IgD-negative memory B cell (primary cell): ENCODE results near the gene NELL1. TPM values are rescaled to one million over a fixed set of nuclear protein-coding genes. Genes with fewer than 3 reads are reported as not detected.

ENCODE experiments used
- H3K27ac Mint-ChIP-seq, 3 donors: one replicate each; pipeline ENCODE4 v1.8.0; 2020 to 2022; ENCODE audit warnings: mild to moderate bottlenecking in 3 of 3, mixed read lengths in 3 of 3, moderate library complexity in 1 of 3
- H3K27me3 Mint-ChIP-seq: one replicate; pipeline ENCODE4 v1.8.0; 2021; ENCODE audit warnings: mixed read lengths
- H3K36me3 Mint-ChIP-seq: one replicate; pipeline ENCODE4 v1.8.0; 2020; ENCODE audit warnings: mild to moderate bottlenecking, mixed read lengths
- H3K4me1 Mint-ChIP-seq, 3 donors: one replicate each; pipeline ENCODE4 v1.8.0; 2020 to 2022; ENCODE audit warnings: mixed read lengths in 3 of 3, mild to moderate bottlenecking in 1 of 3
- H3K4me3 Mint-ChIP-seq, 4 donors: one replicate each; pipeline ENCODE4 v1.8.0; 2020 to 2022; ENCODE audit warnings: mild to moderate bottlenecking in 4 of 4, mixed read lengths in 4 of 4, moderate library complexity in 3 of 4
- H3K9me3 Mint-ChIP-seq, 3 donors: one replicate each; pipeline ENCODE4 v1.8.0; 2020 to 2021; ENCODE audit warnings: mixed read lengths in 3 of 3, mild to moderate bottlenecking in 1 of 3
- polyA plus RNA-seq: library from polyadenylated mRNA; unstranded; fragments of 300-500 nt; fragmentation: Illumina TruSeq; gene quantifications from one replicate; pipeline ENCODE4 v1.2.3, GENCODE V29; 2021

Gene NELL1
- polyA plus RNA-seq, 1 donor from 2014 or later: not detected

DNA sequence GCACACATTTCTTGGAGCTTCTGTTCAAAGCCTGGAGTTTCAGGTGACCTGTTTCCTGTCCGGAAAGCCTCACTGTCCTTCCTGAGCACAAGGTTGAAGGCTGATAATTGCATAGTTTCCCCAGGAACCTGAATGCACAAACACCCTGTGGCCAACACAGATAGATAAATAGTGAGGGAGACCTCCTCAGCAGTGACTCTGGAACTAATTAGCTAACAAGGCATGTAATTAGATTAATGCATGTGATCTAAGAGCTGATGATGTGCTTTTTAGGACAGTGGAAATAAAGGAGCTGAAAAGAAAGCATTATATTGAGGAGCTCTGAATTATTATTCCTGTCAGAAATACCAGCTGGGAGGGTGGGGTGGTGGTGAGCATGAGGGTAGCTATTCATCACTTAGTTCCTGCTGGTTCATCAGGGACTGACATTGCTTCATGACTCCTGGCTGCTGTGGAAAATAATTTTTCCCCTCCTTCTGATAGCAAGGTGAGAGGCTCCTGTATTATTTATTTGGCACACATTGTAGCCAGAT, 101.1 kb downstream of the NELL1 start:
- H3K27me3 Mint-ChIP-seq: no peaks in the 10 kb centered on the region
- no peak overlapping the region for H3K4me3 Mint-ChIP-seq
- no peaks in the 10 kb centered on the region for H3K4me1 Mint-ChIP-seq
- no peaks in the 10 kb centered on the region for H3K36me3 Mint-ChIP-seq
- H3K9me3 Mint-ChIP-seq: peaks cover 0 to 2% (median 0%) of the 10 kb centered on the region in 3 donors
- H3K27ac Mint-ChIP-seq: no peak overlapping the region

GRCh38 chr11:20771026-20771425, 101.6 kb downstream of the NELL1 start:
- H3K36me3 Mint-ChIP-seq: no peaks in the 10 kb centered on the region
- no peak overlapping the region for H3K4me3 Mint-ChIP-seq
- H3K9me3 Mint-ChIP-seq: peaks cover 0 to 2% (median 0%) of the 10 kb centered on the region in 3 donors
- H3K27ac Mint-ChIP-seq: no peak overlapping the region
- H3K4me1 Mint-ChIP-seq: no peaks in the 10 kb centered on the region
- no peaks in the 10 kb centered on the region for H3K27me3 Mint-ChIP-seq

DNA sequence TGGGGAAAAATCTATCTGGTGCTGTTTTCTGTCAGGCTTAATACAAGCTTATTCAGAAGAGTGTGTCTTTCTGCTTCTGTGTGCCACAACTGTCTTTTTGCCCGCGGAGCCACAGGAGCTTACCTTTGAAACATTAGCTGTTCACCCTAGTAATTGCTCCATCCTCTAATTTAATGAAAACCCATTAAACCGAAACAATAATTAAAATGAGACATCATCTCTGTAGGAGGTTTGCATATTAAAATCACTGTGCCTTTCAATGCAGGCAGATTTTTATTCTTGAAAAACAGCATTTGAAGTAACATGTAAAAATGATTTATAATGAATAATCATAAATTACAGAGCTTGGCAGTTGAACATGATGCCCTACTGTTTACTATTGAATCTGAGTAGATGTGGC, 102.3 kb downstream of the NELL1 start:
- Mint-ChIP-seq H3K27me3 (no peaks in the 10 kb centered on the region), H3K9me3 (peaks cover 0 to 3% (median 2%) of the 10 kb centered on the region in 3 donors), H3K4me1 (no peaks in the 10 kb centered on the region), H3K27ac (no peak overlapping the region), H3K36me3 (no peaks in the 10 kb centered on the region), H3K4me3 (no peak overlapping the region)

DNA sequence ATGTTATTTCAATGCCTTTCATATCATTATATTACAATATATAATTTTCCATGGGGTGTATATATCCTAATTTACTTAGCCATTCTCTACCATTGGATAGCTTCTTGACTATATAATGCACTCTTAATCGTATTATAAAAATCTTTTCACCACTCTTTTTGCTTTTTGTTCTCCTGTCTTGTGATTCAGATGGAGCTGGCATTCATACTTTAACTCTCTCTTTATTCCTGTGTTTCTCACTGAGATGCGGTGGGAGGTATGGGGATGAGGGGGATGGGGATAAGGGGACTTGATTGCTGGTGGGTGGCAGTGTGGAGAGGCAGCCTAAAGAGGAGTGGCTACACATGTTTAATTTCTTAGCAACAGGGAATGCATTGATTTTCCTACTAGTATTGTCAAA, 105.9 kb downstream of the NELL1 start:
- H3K27me3 Mint-ChIP-seq: no peaks in the 10 kb centered on the region
- H3K27ac Mint-ChIP-seq: no peak overlapping the region
- no peaks in the 10 kb centered on the region for H3K36me3 Mint-ChIP-seq
- H3K4me1 Mint-ChIP-seq: no peaks in the 10 kb centered on the region
- H3K4me3 Mint-ChIP-seq: no peak overlapping the region
- peaks cover 2 to 11% (median 3%) of the 10 kb centered on the region in 3 donors for H3K9me3 Mint-ChIP-seq

DNA sequence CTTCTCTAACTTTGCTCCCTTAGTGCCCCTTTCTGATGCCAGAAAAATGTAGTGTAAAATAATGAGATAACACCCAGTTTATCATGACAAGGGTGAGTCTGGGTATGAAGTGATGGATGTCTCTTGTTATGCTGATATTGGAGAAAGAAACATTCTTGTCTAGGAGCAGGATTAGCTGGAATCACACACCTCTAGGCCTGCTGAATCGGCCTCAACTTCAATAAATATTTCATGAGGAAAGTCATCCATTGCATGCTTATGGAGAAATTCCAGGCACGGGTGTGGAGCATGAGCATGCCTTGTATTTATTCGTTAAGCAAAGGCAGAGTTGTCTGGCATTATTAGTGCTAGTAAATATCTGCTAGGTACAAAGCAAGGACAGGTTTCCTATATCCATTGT, 113.4 kb downstream of the NELL1 start:
- Mint-ChIP-seq H3K4me3 (no peak overlapping the region), H3K27ac (no peak overlapping the region), H3K9me3 (peaks cover 7 to 24% (median 7%) of the 10 kb centered on the region in 3 donors), H3K27me3 (no peaks in the 10 kb centered on the region), H3K36me3 (no peaks in the 10 kb centered on the region), H3K4me1 (no peaks in the 10 kb centered on the region)

DNA sequence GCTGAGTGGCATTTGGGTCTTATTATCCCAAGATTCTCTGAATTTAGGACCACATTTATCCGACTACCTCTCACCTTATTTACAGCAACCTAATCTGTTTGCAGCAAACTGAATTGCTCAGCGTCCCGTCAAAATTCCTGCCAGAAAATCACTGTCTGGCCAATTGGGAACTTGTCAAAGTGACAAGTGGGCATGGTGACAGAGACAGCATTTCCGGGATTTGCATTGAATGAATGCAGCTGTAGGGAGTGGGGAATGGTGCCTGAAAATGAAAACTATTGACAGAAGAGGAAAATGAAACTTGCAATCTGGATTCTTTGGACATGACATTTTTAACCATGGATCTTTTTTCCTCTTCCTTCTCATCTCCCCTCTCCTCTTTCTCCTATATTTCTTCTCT, 113.8 kb downstream of the NELL1 start:
- H3K4me1 Mint-ChIP-seq: no peaks in the 10 kb centered on the region
- H3K9me3 Mint-ChIP-seq: peaks cover 7 to 21% (median 7%) of the 10 kb centered on the region in 3 donors
- no peak overlapping the region for H3K4me3 Mint-ChIP-seq
- no peaks in the 10 kb centered on the region for H3K27me3 Mint-ChIP-seq
- H3K36me3 Mint-ChIP-seq: no peaks in the 10 kb centered on the region
- no peak overlapping the region for H3K27ac Mint-ChIP-seq

DNA sequence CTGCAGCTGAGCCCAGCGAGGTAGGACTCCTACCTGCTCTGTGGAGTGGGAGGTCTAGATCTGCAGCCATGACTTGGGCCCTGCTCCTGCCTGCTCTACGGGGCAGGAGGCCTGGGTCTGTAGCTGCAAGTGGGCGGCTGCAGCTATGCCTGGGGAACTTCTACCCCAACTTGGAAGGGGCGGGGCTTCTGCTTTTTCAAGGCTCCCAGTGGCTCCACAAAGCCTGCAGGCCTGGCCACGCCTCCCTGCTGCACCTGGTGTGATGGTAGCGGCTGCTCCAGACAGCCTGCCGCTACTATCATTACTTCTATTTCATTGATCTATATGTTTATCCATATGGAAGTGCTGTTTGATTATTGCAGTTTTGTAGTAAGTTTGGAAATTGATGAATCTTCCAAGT, 121.2 kb downstream of the NELL1 start:
- Mint-ChIP-seq H3K4me1 (no peaks in the 10 kb centered on the region), H3K36me3 (no peaks in the 10 kb centered on the region), H3K9me3 (peaks cover 0 to 4% (median 0%) of the 10 kb centered on the region in 3 donors), H3K27ac (no peak overlapping the region), H3K27me3 (no peaks in the 10 kb centered on the region), H3K4me3 (no peak overlapping the region)

DNA sequence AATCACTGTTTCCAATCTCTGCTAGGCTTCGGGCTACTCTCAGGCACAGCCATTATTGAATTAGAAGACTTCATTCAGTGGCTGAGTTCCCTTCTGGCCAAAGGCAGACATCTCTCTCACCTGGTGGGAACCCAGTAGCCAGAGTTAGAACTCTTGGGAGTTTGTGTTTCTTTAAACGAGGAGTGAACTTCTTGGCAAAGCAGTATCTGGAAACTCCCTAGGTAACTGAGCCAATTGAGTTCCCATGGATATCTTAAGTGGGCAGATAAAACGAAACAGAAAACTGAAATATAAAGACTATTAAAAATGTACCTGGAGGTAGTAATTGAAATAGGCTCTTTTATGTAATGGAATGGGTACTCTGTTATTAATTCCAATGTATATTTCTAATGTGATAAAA, 125.6 kb downstream of the NELL1 start:
- no peaks in the 10 kb centered on the region for H3K4me1 Mint-ChIP-seq
- H3K9me3 Mint-ChIP-seq: peaks cover 0 to 11% (median 2%) of the 10 kb centered on the region in 3 donors
- no peaks in the 10 kb centered on the region for H3K27me3 Mint-ChIP-seq
- H3K27ac Mint-ChIP-seq: no peak overlapping the region
- H3K4me3 Mint-ChIP-seq: peak overlapping the region in 1 of 4 donors; percentile 33
- H3K36me3 Mint-ChIP-seq: no peaks in the 10 kb centered on the region

GRCh38 chr11:20808328-20808727, 138.9 kb downstream of the NELL1 start:
- Mint-ChIP-seq H3K27ac (no peak overlapping the region), H3K36me3 (no peaks in the 10 kb centered on the region), H3K9me3 (peaks cover 5 to 33% (median 5%) of the 10 kb centered on the region in 3 donors), H3K27me3 (no peaks in the 10 kb centered on the region), H3K4me1 (no peaks in the 10 kb centered on the region), H3K4me3 (no peak overlapping the region)

DNA sequence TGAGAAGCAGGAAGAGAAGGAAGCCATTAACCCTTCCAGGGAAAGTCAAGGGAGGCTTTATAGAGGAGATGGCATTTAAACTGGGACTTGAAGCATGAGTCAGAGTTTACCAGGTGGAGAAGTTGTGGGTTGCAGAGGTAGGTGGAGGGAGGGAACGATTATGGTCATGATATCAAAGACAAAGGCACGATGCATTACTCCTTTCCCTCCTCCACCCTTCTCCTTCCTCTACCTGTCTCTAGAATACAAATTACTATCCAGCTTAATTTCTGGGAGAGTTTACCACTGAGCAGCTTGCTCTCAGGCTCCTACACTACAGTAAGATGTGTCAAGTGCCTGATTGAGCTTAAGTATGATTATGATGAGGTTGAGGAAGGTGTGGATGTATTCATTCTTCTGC, 151.7 kb downstream of the NELL1 start:
- Mint-ChIP-seq H3K27me3 (peaks cover 1% of the 10 kb centered on the region), H3K4me3 (no peak overlapping the region), H3K36me3 (no peaks in the 10 kb centered on the region), H3K9me3 (peaks cover 0 to 17% (median 4%) of the 10 kb centered on the region in 3 donors), H3K27ac (no peak overlapping the region), H3K4me1 (no peaks in the 10 kb centered on the region)

DNA sequence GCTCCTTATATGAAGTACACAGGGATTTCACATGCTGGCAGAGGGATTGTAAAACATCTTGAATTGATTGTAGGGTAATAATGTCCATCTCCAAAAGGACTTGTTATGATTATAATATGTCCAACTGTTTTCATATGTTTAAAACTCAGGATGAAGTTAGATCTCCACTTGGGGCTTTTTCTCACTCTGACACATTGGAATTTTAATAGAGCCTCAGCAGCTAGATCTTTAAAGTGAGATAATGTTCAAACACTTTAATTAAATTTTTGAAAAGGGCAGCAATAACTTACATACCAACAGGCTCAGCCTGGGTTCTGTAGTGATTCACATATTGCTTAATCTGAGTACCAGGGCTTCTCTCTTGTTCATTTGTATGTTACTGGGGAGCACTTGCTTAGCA, 152.1 kb downstream of the NELL1 start:
- Mint-ChIP-seq H3K27me3 (peaks cover 1% of the 10 kb centered on the region), H3K4me1 (no peaks in the 10 kb centered on the region), H3K27ac (no peak overlapping the region), H3K36me3 (no peaks in the 10 kb centered on the region), H3K9me3 (peaks cover 0 to 21% (median 4%) of the 10 kb centered on the region in 3 donors), H3K4me3 (no peak overlapping the region)

DNA sequence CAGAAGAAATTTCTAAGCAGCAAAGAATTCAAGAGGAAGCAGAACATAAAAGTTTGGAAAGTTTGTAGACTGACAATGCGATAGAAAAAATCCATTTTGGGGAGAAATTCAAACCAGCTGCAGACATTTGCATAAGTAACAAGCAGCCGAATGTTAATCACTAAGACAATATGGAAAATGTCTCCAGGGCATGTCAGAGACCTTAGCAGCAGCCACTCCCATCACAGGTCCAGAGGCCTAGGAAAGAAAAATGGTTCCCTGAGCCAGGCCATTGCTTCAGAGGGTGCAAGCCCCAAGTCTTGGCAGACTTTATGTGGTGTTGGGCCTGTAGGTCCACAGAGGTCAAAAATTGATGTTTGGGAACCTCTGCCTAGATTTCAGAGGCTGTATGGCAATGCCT, 155.4 kb downstream of the NELL1 start:
- Mint-ChIP-seq H3K27ac (no peak overlapping the region), H3K27me3 (peaks cover 1% of the 10 kb centered on the region), H3K9me3 (peaks cover 0 to 12% (median 2%) of the 10 kb centered on the region in 3 donors), H3K4me1 (no peaks in the 10 kb centered on the region), H3K4me3 (no peak overlapping the region), H3K36me3 (no peaks in the 10 kb centered on the region)

GRCh38 chr11:20835561-20835960, 166.2 kb downstream of the NELL1 start:
- Mint-ChIP-seq H3K9me3 (no peaks in the 10 kb centered on the region), H3K4me1 (no peaks in the 10 kb centered on the region)

DNA sequence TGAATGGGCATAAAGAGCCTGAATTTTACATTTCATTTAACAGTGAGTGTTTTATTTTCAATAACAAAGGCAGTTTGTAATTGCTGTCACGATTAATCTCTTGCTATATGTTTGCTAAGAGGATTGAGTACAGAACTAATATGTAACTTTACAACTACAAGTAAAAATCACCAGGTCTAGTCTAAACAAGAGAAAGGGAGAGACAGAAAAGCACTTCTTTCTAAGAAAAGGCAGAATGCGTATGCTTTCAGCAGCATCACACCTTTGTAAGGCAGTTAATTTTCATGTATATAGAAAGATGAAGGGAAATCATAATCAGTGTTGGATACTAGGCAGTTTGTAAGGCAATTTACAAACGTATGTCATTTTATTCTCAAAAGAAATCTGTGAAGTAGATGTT, 169.8 kb downstream of the NELL1 start:
- Mint-ChIP-seq H3K4me1 (no peaks in the 10 kb centered on the region), H3K36me3 (no peaks in the 10 kb centered on the region), H3K27ac (no peak overlapping the region), H3K4me3 (no peak overlapping the region), H3K27me3 (no peaks in the 10 kb centered on the region), H3K9me3 (peaks cover 0 to 3% (median 0%) of the 10 kb centered on the region in 3 donors)

More at GRCh38 chr11:20835561-20835960, 166.2 kb downstream of the NELL1 start:
- Mint-ChIP-seq H3K36me3 (no peaks in the 10 kb centered on the region), H3K4me3 (no peak overlapping the region), H3K27me3 (no peaks in the 10 kb centered on the region), H3K27ac (no peak overlapping the region)

DNA sequence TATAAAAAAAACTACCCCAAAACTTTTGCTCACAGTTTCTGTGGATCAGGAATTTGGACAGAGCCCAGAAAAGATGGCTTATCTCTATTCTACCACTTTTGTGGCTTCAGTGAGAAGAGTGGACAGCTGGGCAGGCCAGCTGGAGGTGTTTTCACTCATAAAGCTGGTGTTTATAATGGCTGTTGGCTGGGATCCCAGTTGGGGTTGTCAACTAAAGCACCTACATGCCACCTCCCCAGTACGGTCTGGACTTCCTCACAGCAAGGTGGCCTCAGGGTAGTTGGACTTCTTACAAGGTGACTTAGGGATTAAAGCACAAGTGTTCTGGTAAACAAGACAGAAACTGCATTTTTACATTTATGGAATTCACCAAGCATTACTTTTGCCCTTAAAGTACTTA, 171.0 kb downstream of the NELL1 start:
- Mint-ChIP-seq H3K4me3 (no peak overlapping the region), H3K9me3 (peaks cover 0 to 5% (median 1%) of the 10 kb centered on the region in 3 donors), H3K4me1 (no peaks in the 10 kb centered on the region), H3K27ac (no peak overlapping the region), H3K27me3 (no peaks in the 10 kb centered on the region), H3K36me3 (no peaks in the 10 kb centered on the region)

DNA sequence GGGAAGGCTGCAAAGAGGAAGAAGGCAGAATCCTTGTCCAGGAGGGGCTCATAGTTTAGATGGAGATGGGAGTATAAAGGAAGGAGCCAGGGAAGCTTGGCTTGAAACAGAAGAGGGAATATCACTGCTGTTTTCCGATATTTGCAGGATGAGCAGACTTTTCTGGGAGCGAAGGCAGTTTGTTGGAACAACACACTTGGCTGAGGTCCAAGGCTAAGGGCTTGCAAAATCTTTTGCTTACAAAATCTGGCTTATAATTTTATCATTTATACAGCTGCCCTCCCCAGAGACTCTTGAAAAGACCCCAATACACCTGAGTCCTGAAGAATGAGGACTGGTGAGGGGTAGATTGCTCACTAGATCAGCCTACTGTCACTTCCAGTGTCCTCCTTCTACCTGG, 174.8 kb downstream of the NELL1 start:
- no peak overlapping the region for H3K27ac Mint-ChIP-seq
- no peaks in the 10 kb centered on the region for H3K27me3 Mint-ChIP-seq
- H3K4me1 Mint-ChIP-seq: peaks cover 0 to 1% (median 0%) of the 10 kb centered on the region in 3 donors
- H3K9me3 Mint-ChIP-seq: peaks cover 5 to 7% (median 5%) of the 10 kb centered on the region in 3 donors
- no peaks in the 10 kb centered on the region for H3K36me3 Mint-ChIP-seq
- no peak overlapping the region for H3K4me3 Mint-ChIP-seq
